HG03469 (cell line): ENCODE results near the gene PUS10.
"Not testable (repeated sequence)": the region's sequence is repeated elsewhere in the genome, so short reads cannot be mapped to it uniquely, and the experiment has no call there.

Experiments
- ATAC-seq: cut with Tn5 transposase; IDR thresholded peaks from one replicate; pipeline ENCODE4 v1.9.1; 2021; ENCODE audit warnings: mild to moderate bottlenecking, moderate library complexity, moderate number of reproducible peaks; ENCODE audit not compliant: unreplicated experiment

The PUS10 gene

GRCh38 chr2:61012303-61012702, 5.8 kb downstream of the PUS10 start:
- ATAC-seq, result not testable (repeated sequence)

GRCh38 chr2:61011678-61012077, 6.4 kb downstream of the PUS10 start:
- ATAC-seq, result no peak

DNA sequence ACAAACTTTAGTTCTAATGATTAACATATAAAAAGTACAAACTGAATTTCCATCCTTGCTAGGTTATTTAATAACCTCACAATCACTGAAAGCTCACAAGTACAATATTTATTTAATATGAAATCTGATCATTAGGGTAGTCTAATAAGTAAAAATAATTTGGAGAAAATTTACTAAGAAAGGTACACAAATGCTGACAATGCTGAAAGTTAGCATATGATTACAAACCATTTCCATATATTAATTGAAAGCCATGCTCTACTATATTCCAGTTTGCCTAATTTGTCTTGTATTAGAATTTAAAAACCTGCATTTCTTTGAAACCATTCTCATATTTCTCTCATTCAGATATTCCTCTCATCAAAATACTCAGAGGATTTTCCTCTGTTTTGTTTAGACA, 8.7 kb downstream of the PUS10 start:
- no peak for ATAC-seq

DNA sequence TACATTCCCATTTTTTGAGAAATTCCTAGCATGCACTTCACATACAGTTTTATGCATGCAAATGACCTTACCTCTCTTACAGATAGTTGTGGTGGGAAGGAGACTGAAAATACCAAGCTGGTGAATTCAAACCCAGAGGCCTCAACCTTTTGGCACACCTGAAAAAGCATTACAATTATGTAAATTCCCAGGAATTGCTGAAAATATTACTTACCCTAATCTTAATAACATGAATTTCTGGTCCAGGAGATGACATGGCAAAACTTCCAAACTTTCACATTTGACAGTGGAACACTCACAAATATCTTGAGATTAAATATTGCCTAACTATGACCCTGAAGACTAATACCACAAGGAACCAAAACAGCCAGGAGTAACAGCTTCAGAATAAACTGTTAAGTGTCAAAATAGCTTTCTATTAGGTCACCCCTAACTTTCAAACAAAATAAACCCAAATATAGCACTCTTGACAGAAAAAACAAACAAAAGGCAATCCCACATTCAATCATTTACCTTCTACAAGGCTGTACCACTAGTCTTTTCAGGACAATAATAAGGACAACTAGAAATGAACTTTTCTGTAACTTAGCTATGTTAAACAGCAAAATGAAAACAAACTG, 11.5 kb downstream of the PUS10 start:
- no peak for ATAC-seq

- ATAC-seq, result no peak
Observed at GRCh38 chr2:61005736-61006135, 12.3 kb downstream of the PUS10 start.

DNA sequence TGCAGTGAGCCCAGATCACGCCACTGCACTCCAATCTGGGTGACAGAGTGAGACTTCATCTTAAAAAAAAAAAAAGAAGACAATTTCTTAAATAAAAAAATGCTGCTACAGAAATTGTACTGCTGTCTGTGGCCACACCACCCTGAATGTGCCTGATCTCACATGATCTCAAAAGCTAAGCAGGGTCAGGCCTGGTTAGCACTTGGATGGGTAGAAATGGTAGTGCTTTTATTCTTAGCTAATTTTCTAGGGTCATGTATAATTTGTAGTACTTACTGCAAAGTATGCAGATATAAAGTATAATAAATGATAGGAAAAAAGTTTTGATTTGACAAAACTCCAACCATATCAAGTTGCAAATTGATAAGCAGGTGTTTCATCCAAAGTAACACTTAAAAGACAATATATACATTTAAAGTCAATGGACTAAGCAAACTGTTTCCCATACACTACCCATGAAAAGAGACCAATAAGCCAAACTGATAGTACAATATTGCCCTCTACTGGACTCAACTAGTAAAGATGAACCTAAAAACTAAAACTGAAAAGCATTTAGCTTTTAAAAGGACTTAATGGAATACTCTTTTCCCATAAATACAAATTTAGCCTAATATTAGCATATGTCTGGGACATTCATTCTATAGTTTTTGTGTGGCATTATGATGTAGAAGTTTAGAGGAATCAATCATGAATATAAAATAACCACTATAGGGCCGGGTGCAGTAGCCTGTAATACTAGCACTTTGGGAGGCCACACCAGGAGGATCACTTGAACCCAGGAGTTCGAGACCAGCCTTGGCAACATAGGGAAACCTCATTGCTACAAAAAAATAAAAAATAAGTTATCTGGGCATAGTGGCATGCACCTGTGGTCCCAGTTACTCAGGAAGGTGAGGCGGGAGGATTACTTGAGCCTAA, 19.2 kb downstream of the PUS10 start:
- peak; percentile 54 for ATAC-seq

GRCh38 chr2:60994131-60994530, 23.9 kb downstream of the PUS10 start:
- ATAC-seq, result no peak

GRCh38 chr2:60992985-60993392, 25.1 kb downstream of the PUS10 start:
- ATAC-seq, result peak; percentile 96

DNA sequence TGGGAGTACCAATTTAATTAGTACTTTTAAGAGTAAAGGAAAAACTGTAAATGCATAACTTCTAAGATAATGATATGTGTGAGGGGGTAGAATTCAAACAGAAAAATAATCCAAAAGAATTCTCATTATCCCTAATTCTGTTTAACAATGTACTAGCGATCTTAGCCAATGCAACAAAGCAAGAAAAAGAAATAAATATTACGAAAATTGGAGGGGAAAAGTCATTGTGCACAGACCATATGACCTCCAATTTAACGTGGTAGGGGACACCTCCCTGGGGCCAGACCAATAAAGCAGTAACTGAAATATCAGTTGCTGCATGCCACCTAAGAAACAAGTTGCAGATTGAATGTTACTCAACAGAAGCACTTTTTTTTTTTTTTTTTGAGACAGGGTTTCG, 26.4 kb downstream of the PUS10 start:
- no peak for ATAC-seq

DNA sequence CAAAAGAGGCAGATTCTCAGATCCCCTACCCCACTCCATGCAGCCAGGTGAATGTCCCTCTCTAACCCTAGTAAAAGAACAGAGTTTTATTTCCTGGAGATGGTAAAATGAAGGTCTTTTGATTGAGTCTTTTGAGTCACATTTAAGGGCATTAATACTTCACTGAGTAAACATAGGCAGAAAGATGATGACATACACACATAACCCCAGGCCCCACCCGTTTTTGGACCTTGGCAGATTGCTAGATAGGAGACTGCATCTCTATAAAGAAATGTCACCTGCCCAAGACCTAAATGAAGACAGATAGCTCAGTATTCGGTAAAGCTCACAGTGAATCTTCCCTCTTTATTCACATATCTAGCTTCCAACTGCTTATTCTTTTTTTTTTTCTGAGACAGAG, 28.8 kb downstream of the PUS10 start:
- ATAC-seq, result no peak

DNA sequence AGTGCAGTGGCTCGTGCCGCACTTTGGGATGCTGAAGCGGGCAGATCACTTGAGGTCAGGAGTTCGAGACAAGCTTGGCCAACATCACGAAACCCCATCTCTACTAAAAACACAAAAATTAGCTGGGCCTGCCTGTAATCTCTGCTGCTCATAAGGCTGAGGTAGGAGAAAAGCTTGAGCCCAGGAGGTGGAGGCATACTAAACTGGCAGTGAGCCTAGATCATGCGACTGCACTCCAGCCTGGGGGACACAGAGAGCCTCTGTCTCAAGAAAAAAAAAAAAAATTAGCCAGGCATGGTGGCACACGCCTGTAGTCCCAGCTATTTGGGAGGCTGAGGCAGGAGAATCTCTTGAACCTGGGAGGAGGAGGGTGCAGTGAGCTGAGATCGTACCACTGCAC, 30.4 kb downstream of the PUS10 start:
- ATAC-seq, result not testable (repeated sequence)

- ATAC-seq, result no peak
Observed at GRCh38 chr2:60987041-60987440, 31.0 kb downstream of the PUS10 start.

DNA sequence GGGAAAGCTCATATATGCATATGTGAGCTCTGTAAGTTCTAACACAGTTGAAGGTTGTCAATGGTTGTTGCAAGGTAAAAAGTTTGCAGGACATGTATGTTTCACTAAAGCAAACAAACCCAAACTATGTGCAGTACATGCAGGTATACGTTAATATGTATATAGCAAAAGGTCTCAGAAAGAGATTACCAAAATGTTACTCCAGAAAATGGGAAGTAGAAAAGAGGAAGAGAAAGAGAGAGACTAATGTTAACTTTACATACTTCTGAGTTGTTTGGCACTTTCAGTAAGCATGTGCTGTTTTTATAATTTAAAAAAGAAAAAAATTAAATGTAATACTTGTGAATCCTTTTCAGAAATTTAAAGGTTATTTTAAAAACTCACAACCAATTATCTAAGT, 33.3 kb downstream of the PUS10 start:
- peak; percentile 71 for ATAC-seq

DNA sequence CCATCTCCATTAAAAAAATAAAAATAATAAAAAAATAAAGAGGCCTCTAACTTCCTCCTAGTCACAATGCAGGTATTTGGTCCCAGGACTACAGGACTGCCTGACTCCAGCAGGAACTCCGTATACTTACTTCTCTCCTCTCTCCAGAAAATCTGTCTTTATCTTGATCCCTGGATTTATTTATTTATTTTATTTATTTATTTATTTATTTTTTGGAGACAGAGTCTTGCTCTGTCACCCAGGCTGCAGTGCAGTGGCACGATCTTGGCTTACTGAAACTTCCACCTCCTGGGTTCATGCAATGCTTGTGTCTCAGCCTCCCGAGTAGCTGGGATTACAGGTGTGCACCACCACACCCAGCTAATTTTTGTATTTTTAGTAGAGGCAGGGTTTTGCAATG, 36.0 kb downstream of the PUS10 start:
- ATAC-seq, result not testable (repeated sequence)

GRCh38 chr2:60980071-60980815, 37.8 kb downstream of the PUS10 start:
- ATAC-seq, result no peak

GRCh38 chr2:60979231-60979630, 38.8 kb downstream of the PUS10 start:
- ATAC-seq, result no peak

GRCh38 chr2:60977562-60977895, 40.5 kb downstream of the PUS10 start:
- no peak for ATAC-seq

DNA sequence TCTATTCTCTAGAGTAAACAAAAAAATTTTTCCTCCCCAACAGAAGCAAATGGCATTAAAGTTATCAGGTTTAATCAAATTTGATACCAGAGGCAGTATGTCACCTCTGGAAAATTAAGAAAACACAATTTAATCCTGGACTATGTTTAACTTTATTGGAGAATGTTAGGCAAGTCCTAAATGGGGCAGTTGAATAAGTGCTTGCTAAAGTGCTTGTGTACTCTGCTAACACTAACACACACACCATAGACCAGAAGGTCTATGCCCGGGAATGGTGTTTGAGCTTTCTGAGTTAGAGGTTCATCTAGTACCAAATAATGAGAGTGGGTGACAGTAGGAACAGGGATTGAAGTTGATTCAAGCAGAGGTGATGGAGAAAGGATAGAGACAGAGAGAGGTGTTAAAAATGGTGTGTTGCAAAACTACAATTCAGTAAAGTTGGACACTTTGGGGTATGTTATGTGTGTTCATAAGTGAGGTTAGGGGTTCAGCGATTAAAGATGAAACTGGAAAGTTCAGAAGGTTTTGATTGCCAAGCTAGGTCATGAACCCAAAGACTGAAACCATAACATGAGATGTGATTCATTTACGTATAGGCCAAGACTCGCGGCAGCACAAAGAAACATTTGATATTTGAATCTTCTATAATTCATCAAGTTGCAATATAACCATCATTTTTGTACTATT, 41.0 kb downstream of the PUS10 start:
- peak; percentile 52 for ATAC-seq

- no peak for ATAC-seq
Observed at GRCh38 chr2:60976256-60976850, 41.7 kb downstream of the PUS10 start.

- ATAC-seq, result no peak
Observed at GRCh38 chr2:60974652-60975051, 43.4 kb downstream of the PUS10 start.

DNA sequence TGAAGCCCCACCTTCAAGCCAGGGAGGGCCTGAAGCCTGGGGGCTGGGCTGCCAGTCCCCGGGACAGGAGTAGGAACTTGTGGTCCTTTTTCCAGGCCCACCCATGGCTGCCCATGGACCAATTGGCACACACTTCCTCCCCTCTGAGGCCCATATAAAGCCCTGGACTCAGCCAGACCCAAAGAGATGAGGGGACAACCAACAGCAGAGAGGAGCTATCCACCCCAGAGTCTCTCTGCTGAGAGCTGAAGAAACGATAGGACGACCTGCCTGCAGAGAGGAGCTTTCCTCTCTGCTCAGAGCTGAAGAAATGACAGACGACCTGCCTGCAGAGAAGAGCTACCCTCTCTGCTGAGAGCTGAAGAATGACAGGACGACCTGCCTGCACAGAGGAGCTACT, 44.4 kb downstream of the PUS10 start:
- ATAC-seq, result no peak
